GM19324 (cell line): ENCODE results near the gene CAMSAP1.

Experiments
- ATAC-seq: cut with Tn5 transposase; IDR thresholded peaks from one replicate; pipeline ENCODE4 v1.9.1; 2021; ENCODE audit warnings: mild to moderate bottlenecking, moderate library complexity; ENCODE audit not compliant: unreplicated experiment, low FRiP score

CAMSAP1 gene

DNA sequence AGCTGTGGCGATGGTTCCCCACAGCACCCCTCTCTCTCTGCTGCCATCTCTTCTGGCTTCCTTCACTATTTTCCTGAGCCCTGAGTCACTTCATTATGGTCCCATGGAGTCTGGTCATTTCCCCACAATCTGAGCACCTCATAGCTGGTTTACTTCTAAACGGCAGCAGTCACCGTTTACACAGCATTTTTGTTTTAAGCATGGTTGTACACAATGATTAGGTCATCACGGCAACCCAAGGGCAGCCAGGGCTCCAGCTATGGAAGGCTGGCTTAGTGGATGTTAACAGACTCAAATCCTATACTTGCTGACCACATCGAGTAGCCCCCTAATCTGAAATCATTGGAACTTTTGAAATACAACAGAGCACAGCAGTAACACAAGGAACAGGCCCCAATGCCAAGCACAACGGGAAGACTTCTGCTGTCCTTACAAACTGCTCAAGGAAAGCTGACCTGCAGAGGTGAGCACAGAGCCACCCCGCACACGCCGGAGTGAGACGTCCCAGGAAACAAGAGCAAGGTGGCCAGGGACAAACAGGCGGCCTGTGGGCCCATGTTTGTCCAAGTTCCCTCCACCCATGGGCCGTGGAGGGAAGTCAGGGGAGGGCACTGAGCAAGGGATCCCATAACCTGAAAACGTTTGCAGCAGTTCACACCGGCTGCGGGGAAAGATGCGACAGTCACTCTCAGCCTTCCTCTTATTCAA lies 22.9 kb downstream of the CAMSAP1 start:
- no peak for ATAC-seq

DNA sequence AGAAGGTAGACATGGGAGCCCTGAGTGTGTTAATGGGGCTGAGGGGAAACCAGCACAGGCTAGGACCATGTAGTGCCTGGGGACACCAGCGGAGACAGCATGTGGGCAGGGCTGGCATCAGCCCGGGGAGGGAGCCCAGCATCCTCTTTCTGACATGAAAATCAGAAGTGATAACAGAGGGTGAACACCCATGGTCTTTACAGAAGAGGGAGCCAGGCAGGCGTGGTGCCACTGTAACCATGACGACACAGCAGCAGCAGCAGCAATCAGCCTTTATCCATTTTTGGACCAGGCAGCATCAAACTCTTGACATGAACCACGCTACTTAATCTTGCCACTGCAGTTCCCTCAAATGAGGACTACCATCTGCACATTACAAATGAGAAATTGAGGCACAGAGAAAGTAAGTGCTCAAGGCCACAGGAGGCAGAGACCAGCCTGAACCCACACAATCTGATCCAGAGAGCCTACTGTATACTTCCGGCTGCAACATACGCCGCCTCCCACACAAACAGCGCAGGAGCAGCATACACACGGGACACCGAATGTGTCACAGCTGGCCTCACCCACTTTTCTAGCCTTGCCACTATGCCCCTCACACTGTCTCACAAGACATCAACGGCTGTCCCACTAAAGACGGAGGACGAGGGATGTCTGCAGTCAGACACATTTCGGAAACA lies 23.8 kb downstream of the CAMSAP1 start:
- no peak for ATAC-seq

DNA sequence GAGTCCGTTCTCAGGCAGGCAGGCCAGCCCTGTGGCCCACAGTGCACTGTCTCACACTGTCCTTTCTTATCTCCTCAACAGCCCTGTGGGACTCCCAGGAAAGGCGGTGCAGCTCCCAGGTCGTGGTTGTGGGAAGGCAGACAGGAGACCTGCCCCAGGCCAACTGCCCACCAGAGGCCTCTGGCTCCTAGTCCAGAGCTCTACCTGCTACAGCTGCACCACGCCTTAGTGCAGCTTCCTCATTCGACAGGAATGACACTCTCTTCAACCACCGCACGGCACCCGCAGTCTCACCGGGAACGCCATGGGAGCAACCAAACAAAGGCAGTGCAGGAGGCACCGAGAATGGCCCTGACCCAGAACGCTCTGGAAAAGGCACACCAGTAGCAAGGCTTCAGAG lies 25.3 kb downstream of the CAMSAP1 start:
- ATAC-seq: no peak

DNA sequence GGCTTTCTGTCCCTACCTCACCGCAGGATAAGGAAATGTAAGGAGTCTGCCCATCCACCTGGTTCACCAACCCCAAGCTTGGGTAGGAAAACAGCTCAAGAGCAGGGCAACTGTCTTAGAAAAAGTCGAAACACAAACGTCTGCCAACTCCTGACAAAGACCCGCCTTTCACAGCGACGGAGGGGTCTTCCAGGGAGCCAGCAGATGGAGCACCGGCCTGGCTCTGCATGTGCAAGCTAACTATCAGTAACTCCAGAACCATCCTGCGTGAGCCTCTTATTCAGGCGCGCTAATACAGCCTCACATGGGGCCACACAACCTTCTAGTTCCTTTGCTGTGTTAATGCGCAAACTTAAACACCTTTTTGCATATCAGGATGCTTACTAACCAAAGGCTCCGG lies 26.9 kb downstream of the CAMSAP1 start:
- no peak for ATAC-seq

DNA sequence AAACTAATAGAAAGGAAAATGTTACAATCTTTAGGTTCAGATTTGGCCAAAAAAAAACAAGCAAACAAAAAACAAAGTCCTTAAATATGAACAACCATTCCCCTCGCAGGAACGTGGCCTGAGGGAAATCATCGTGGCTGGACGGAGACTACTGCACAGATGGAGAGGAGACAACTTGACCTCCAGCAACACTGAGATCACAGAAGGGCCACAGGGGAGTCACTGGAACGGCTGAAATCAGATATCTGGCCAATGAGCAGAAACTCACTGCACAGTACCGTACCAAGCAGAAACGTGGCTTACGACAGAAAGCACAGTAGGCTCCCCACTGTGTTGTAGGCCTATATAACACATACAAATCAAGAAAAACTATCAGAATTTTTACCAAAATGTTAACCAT lies 27.7 kb downstream of the CAMSAP1 start:
- no peak for ATAC-seq

DNA sequence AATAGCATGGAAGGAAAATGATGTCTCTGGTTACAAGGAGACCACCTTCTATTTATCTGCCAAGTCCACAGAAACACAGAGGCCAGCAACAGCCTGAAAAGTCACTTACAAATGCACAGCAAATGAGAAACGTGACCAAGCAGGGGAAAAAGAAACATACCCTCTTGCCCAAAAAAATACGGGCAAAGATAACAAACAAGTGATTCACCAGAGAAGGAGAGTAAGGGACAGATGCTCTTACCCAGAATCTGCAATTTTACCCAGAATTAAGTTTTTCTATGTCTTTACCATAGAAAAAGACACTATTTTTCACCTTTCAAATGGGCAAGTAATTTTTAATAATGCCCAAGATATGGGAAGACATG lies 28.1 kb downstream of the CAMSAP1 start:
- no peak for ATAC-seq

DNA sequence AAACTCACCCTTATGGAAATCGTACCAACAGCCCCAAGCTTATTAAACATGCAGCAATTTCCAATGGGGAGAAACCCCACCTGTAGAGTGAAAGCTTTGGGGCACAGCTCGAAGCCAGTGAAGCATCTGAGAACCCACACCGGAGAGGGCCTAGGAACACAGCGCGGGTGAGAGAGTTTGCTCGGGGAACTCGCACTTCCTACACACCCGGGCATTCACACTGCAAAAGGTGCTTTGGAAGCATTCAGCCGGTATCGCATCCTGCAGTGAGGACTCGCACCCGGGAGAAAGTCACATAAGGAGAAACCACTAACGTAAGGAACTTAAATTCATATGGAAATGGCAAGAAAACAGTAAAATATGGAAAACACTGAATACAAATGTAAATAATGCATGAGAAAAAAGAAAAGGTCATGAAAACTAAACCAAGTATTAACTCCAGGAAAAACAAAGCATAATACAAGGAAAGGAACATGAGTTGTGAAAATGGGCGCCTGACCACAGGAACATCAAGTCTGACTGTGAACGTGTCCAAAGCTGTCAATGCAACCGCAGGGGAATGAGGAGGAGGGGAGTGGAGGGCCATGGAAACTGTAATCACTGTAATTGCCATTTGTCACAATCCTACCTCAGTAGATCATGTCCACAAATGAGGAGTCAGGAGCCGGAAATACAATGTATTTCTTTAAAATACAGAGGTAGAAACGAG lies 28.7 kb downstream of the CAMSAP1 start:
- ATAC-seq: no peak

DNA sequence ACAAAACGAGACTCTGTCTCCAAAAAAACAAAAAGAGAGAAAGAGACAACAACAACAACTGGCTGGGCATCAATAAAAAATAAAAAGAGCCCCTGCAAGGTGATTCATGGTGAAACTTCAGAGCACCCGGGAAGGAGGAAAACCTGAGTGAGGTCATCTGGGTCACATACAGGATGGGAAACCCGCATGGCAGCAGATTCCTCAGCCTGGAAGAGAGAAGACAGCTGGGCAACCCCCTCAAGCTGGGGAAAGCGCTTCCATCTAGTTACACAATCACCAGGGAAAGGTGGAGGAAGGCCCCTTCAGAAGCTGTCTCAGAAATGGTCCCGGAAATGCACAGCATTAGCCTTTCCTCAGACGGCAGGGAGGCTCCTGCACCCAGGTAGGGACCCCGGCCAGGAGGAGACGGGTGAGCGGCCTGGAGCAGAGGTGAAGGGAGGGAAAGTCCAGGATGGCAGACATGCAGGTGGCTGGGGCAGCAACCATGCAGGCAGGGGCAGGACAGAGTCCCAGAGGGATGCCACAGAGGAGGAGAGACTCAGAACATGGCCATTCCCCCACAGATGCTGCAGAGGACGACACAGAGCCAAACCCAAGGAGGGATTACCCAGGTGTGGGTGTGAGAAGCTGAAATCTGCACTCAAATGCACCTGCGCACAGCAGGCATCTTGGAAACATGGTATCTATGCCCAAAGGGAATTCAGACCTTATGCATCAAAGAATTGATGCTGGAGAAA lies 29.4 kb downstream of the CAMSAP1 start:
- ATAC-seq: no peak

DNA sequence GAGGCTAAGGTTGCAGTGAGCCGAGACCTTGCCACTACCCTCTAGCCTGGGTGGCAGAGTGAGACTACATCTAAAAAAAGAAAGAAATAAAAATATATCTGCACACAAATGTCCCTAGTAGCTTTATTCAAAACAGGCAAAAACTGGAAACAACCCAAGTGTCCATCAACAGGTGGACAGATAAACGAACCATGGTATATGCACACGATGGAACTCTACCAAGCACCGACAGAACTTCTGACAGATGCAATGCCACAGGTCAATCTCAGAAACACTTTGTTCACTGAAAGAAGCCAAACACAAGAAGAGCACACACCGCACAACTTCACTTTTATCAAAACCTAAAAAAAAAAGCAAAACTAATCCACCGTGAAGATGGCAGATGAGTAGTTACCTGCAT lies 30.4 kb downstream of the CAMSAP1 start:
- ATAC-seq: no peak

DNA sequence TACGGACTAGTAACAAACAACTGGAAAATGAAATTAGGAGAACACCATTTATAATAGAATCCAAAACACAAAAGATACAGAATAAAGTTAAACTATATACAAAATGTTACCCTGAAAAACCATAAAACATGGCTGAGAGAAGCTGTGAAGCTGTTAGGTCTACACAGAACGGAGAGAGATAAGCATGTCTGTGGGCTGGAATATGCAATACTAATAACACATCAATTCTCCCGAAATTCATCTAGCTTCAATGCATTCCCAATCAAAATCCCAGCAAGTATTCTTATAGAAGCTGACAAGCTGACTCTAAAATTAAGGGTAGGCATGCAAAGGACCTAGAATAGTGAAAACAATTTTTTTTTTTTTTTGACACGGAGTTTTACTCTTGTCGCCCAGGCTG lies 32.5 kb downstream of the CAMSAP1 start:
- ATAC-seq: no peak

DNA sequence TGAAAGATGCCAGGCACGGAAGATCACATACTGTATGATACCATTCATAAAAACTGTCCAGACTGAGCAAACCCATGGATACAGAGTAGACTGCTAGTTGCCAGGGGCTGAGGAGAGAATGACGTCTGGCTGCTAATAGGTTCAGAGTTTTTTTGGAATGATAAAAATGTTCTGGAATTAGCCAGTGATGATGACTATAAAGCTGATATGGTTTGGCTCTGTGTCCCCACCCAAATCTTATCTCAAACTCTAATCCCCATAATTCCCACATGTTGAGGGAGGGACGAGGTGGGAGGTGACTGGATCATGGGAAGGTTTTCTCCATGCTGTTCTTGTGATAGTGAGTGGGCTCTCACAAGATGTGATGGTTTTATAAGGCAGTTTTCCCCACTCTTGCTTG lies 37.4 kb downstream of the CAMSAP1 start:
- no peak for ATAC-seq

DNA sequence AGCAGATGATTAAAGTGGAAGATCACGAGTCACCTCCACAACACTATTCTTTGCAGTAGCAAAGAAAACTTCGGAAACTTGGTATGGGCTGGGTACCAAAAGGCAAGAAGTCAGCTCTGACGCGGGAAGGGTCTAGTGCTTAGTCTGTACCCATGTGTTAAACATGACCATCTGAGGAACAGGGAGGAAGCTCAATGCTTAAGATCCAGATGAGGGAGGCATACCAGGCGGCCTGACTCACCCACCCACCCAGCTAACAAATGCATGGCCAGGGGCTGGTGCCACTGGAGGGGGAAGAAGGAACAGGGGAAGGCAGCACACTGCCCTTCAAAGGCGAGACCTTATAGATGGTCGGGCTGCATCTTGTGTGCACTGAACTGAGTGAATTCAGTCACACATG lies 41.8 kb downstream of the CAMSAP1 start:
- no peak for ATAC-seq

DNA sequence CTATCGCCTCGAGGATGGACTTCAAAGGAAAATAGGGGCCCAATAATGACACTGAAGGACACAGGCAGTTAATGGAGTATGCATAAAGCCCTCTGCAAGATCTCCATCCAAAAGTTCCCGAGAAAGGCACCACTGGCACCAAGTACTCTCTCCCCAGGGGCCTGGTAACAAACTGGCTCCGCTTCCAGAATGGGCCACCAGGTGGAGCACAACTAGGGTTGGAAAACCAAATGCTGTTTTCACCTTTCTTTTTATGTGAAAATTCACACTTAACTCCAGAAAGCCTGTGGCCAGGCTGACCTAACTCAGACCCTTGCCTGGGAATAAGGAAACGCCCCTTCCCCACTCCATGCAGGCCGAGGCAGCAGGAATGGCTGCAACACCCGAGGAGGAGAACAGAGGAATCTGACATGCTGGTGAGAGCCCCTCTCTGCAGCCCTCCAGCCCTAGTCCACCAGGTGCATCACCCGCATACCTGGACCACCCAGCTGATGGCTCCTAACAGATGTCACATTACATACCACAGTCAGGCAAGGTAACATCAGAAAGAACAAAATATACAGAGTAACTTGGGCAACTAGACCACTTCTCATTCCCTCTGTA lies 42.8 kb downstream of the CAMSAP1 start:
- ATAC-seq: no peak

DNA sequence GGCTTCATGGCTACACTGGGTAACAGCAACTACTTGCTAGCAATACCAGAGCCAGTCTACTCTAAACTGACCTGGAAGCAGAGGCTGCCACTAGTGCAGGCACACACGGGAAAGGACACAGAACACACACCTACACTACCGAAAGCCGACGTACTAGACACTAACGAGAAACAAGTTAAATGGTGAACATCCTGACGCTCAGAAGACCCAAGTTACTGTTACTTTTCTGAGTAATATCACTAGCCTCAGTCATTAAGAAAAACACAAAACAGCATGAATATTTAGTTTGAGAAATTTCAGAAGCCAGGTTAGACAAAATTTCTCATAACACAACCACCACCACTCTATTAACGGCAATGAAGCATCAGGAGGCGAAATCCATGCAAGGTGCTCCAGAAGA lies 44.5 kb downstream of the CAMSAP1 start:
- no peak for ATAC-seq

DNA sequence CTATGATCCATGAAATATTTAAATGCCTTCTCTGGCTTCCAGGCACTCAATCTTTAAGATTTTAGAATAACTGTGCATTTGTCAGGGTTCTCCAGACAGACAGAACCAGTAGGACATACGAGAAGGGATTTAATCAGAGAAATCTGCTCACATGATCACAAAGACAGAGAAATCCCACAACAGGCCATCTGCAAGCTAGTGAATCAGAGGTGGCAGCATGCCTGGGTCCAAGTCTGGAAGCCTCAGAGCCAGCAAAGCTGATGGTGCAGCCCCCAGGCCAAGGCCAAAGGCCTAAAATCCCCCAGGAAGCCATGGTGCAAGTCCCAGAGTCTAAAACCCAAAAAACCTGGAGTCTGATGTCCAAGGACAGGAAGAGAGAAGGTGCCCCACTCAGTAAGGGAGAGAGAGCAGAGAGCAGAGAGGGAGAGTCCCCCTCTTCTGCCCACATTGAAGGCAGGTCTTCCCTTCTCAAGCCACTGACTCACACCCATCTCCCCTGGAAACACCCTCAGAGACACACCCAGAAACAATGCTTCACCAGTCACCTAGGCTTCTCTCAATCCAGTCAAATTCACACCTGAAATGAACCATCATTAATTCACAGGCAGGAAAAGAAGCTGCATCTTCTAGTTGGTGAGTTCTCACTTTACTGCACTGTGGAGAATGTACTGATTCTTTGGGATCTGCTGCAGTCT lies 48.7 kb downstream of the CAMSAP1 start:
- ATAC-seq: no peak

DNA sequence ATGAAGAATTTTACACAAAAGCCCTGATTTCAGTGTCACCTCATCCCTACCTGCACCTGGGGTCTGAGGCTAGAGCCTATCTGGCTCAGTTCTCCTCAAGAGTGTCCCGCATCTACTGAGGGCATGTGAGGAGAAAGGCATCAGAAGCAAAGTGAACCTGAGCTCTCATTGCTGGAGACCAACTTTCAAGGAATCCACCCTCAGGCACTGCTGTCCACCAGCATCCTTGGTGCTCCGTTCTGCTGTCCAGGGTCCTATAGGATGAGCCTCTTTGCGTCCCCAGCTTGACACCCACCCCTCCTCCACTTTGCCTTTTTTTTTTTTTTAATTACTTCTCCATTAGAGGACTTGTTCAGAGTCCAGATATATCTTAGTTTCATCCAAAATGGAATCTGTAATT lies 49.5 kb downstream of the CAMSAP1 start:
- ATAC-seq: no peak

DNA sequence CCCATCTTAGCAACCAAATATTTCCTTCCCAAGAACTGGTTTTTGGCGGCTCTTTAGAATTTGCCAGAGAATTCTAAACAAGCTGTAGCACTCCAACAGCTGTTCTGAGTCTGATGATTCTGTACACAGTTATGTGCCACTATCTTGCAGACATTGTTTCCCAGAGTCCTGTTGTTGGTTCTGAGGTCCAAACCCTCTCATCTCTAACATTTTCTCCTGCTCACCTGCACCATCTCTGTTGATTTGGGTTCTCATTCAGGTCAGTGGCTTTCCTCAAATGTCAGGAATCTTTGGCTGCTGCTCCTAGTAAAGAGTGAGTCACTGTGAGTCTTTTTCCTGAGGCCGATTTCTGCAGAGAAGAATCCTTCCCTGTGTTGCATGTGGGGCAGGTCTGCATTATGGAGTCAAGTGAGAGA lies 50.0 kb downstream of the CAMSAP1 start:
- ATAC-seq: no peak

DNA sequence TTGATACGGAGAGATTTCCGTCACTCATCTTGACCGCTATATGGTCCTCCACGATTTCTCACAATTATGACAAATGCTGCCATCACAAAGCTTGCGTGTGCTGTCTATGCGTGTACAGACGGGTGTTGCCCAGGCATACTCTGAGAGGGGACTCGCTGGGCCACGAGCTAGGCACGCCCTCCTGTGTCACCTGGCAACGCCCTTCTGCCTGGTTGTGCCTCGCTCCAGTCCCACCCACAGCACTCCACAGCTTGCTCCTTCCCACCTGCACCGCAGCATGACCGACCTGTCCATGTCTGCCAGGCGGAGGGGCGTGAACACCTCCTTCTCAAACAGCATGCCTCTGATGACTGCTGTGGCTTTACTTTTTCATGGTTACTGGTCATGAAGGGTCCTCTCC lies 55.6 kb downstream of the CAMSAP1 start:
- no peak for ATAC-seq

DNA sequence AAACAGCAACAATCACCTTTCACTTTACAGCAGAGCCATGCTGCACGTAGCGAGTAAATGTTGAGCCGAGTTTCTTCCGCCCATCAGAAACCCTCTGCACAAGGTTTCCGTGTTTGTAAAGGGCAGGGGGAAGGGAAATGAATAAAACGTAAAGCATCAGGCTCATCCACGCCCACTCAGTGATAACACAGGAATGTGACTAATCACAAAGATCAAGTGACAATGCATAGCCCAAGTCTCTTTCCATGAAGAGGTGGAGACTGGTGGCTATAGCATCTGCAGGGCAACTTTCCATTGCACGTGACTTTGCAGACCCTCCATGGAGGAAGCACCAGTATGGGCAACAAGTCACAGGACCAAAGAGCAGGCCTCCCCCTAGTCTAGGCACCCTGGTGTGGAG lies 56.6 kb downstream of the CAMSAP1 start:
- no peak for ATAC-seq

DNA sequence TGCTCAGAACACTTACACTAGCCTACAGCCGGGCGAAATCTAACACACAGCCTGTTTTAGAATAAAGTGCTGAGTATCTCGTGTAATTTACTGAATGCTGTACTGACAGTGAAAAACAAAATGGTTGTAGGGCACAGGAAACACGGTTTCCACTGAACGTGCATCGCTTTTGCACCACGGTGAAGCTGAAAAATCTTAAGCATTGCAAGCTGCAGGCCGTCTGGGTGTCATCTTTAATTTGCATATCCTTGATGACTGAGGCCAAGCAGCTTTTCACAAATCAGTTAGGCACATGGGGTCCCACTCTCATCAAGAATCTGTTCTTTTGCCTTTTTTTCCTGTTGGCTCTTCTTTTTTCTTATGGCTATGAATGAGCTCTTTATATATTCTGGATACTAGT lies 58.2 kb downstream of the CAMSAP1 start:
- no peak for ATAC-seq
